Stimulated activated CD4-positive, alpha-beta T cell treated with anti-CD3 and anti-CD28 coated beads, Interleukin-4, amount 100 ng/mL, for 1 hour (primary cell): Measurements from ENCODE around the gene GALR3.

Source experiments
- DNase-seq: peaks from one replicate; pipeline ENCODE4 v3.0.0-alpha.2; 2020

The GALR3 gene

GRCh38 chr22:37803639-37804351 lies 19.4 kb upstream of the GALR3 start:
- DNase-seq: no peak

GRCh38 chr22:37804352-37804880 lies 18.8 kb upstream of the GALR3 start:
- DNase-seq: no peak

DNA sequence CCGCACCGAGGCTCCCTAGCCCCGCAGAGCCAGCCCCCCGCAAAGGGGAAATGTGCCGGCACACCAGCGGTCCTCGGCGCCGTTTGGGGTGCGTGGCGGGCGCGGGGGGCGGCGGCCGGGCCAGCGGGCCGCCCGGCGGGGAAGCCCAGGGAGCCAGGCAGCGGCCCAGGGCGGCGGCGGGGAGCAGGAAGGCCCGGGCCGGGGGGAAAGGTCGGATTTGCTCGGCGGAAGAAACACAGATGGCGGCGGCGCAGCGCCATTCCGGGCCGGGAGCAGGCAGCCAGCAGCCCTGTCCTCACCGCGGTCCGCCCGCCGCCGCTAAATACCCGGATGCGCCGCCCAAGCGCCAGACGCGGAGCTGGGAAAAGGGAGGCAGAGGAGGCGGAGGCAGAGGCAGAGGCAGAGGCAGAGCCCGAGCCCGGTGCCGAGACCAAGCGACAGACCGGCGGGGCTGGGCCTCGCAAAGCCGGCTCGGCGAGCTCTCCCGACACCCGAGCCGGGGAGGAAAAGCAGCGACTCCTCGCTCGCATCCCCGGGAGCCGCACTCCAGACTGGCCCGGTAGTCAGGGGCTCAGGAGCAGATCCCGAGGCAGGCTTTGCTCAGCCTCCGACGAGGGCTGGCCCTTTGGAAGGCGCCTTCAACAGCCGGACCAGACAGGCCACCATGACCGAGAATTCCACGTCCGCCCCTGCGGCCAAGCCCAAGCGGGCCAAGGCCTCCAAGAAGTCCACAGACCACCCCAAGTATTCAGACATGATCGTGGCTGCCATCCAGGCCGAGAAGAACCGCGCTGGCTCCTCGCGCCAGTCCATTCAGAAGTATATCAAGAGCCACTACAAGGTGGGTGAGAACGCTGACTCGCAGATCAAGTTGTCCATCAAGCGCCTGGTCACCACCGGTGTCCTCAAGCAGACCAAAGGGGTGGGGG lies 18.0 kb upstream of the GALR3 start:
- peak; percentile 78 for DNase-seq

DNA sequence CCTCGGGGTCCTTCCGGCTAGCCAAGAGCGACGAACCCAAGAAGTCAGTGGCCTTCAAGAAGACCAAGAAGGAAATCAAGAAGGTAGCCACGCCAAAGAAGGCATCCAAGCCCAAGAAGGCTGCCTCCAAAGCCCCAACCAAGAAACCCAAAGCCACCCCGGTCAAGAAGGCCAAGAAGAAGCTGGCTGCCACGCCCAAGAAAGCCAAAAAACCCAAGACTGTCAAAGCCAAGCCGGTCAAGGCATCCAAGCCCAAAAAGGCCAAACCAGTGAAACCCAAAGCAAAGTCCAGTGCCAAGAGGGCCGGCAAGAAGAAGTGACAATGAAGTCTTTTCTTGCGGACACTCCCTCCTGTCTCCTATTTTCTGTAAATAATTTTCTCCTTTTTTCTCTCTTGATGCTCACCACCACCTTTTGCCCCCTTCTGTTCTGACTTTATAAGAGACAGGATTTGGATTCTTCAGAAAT lies 17.3 kb upstream of the GALR3 start:
- no peak for DNase-seq

DNA sequence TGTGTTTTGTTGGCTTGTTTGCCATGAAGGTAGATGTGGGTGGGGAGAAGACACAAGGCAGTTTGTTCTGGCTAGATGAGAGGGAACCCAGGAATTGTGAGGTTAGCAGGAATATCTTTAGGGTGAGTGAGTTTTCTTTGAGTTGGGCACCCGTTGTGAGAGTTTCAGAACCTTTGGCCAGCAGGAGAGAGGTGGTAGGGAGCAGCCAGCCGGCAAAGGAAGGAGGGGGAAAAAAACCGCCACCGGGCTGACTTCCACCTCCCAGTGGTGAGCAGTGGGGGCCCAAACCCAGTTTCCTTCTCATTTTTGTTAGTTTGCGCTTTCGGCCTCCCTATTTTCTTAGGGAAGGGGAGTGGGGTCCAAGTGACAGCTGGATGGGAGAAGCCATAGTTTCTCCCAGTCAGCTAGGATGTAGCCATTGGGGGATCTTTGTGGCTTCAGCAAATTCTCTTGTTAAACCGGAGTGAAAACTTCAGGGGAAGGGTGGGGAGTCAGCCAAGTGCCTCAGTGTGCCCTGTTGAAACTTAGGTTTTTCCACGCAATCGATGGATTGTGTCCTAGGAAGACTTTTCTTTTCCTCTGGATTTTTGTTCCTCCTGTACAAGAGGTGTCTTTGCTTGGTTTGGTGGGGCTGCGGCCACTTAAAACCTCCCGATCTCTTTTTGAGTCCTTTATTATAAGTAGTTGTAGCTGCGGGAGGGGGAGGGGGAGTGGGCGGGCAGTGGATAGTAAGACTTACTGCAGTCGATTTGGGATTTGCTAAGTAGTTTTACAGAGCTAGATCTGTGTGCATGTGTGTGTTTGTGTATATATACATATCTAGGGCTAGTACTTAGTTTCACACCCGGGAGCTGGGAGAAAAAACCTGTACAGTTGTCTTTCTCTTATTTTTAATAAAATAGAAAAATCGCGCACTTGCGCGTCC lies 16.5 kb upstream of the GALR3 start:
- no peak for DNase-seq

DNA sequence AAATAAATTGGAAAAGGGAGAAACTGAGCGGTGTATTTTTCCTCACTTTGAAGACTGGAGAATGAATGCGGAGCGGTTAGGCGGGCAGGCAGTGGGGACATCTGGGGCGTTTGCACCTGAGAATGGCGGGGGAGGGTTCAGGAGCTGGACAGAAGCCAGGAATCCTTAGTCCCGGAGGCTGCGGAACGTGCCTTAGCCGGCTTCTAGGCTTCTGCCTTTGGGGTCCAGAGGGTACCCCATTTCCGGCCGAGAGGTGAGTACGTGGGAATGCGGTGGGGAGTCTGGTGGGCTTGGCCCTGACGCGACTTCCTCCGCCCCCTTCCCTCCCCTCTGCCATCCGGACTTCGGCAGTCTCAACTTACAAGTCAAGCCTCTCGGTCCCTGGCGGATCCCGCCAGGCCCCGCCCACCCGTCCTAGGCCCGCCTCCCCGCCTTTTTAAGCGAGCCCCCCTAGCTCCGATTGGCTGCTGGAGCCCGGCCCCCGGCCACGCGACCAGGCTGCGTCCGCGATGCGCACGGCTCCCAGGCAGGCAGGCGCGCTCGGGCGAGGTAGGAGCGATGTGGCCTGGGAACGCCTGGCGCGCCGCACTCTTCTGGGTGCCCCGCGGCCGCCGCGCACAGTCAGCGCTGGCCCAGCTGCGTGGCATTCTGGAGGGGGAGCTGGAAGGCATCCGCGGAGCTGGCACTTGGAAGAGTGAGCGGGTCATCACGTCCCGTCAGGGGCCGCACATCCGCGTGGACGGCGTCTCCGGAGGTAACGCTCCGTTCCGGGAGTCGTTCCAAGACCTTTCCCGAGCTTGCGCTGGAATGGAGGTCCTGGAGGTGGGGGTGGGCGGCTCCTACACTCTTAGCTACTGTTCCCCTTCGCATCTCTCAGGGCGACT lies 15.5 kb upstream of the GALR3 start, which contains the start of gene GCAT:
Gene GCAT (plus strand): TSS at position 525 of the 884 bp plus-strand sequence. CDS start 34 bp downstream, at position 559.
- peak; percentile 89 for DNase-seq

DNA sequence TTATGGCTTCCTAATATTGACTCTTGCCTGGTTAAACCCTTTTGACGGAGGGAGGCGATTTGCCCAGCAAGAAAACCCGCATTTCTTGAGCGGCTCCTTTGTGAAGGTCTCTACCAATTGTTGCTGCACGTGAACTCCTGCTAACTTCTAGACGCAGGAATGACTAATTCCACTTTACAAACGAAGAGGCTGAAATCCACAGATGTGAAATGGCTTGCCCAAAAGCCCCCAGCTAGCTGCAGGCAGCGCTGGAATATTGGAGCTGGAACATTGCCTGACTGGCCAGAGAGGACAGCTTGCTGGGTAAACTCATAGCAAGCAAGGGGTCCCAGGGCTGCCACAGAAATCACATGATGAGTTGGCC lies 14.9 kb upstream of the GALR3 start:
- DNase-seq: no peak

DNA sequence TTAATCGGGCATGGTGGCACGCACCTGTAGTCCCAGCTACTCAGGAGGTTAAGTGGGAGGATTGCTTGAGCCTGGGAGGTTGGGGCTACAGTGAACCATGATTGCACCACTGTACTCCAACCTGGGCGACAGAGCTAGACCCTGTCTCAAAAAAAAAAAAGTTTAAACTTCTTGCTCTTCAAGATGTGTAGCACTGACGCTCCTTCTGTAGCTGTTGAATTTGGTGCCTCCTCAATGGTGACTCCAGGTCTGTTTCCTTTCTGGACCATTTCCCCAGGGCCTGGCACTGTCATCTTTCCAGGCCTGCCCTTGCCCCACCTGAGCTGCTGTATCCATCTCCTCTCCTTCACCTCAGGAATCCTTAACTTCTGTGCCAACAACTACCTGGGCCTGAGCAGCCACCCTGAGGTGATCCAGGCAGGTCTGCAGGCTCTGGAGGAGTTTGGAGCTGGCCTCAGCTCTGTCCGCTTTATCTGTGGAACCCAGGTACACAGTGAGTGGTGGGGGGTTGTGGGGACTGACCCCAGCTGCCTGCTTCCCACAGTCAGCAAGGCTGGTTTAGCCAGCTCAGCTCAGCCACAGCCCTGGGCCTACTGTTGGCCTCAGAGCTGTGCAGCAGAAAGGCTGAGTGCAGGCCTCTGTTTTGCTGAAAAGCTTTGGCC lies 13.4 kb upstream of the GALR3 start:
- DNase-seq: no peak

GRCh38 chr22:37811867-37812266 lies 11.3 kb upstream of the GALR3 start:
- DNase-seq: no peak

- DNase-seq: no peak
Measured at GRCh38 chr22:37812869-37813678, 10.1 kb upstream of the GALR3 start.

DNA sequence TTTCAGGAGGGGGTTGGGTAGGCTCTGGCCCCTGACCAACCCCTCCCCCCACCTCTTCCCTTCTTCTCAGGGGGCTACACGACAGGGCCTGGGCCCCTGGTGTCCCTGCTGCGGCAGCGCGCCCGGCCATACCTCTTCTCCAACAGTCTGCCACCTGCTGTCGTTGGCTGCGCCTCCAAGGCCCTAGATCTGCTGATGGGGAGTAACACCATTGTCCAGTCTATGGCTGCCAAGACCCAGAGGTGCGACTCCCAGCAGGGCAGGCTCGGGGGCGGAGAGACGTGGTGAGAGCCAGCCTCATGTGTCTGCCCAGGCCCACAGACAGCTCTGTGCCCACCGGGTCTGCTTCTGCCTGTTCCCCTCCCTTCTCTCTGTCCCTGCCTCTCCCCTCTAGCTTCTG lies 7.6 kb upstream of the GALR3 start:
- no peak for DNase-seq

DNA sequence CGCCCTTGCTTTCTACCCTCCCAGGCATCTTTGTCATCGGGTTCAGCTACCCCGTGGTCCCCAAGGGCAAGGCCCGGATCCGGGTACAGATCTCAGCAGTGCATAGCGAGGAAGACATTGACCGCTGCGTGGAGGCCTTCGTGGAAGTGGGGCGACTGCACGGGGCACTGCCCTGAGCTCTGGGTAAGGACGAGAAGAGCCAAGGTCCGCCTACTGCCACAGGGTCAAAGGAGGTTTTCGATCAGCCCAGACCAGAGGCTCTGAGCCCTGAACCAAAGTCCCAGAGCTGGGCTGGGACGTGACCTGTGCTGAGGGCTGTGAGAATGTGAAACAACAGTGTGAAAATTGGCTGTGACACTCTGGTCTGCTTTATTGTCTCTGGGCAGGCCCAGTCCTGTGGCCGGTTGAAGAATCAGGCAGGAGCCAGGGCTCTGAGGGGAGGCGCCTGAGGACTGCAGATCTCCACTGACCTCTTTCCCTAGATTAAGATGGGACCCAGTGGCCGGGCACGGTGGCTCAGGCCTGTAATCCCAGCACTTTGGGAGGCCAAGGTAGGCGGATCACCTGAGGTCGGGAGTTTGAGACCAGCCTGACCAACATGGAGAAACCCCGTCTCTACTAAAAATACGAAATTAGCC lies 6.5 kb upstream of the GALR3 start:
- DNase-seq: no peak

- DNase-seq: peak; percentile 88
Measured at GRCh38 chr22:37817705-37818408, 5.3 kb upstream of the GALR3 start.

DNA sequence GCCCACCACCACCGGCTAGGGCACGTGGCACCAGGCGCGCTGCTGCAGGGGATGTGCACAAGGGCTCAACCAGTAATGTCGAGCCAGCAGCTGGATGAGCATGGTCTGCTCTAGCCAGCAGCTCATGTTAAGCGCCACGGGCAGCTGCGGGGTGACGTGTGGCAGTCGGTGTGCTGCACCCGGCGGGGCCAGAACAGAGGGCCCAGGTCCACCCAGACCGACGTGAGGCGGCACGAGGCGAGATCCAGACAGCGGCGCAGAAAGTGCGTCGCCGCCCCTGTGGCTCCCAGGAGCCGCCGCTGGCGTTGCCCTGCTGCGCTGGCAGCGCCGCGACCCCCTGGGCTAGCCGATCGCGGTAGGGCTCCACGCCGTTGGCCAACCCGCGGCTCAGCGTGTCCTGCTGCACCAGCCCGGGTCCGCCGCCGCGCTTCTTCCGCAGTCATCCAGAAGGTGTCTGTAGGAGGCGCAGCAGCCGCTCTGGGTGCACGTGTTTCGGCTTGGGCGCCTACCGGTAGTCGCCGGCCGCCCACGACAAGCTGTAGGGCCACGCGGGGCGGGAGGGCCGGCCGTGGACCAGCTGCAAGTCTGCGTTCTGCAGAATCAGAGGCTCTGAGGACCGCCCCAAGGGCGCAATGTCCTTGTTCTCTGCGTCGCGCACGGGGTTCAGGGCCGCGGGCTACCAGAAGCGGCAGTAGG lies 4.6 kb upstream of the GALR3 start:
- DNase-seq: peak; percentile 71

DNA sequence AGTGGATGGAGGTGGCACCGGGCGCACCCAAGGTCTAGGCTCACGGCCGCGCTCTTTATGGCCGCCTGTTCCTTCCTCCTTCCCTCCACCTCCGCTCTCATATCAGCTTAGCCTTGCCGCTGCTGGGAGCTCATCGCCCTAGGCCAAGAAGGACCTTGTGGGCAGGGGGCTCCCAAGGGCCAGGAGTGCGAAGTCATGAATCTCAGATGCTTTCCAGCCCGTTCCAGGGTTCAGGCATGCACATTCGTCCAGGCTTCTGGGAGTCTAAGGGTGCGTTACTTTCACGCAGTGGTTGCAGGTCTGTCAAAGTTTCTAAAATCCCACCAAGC lies 4.1 kb upstream of the GALR3 start:
- no peak for DNase-seq

DNA sequence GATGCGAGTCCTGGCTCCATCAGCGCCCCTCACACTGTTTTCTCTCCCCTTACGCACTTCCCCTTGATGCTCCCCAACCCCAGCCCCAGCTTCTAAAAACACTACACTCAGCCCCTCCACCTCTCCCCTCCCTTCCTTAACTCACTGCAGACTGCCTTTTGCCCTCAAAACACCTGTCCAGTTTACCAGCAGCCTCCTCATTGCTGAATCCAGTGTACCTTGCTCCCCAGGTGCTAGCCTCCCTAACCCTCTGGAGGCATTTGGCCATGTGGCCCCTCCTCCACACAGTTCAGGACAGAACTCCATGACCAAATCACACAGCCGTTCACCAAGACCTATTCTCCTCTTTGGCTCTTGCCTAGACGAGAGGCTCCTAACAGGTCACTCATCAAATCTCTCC lies 2.8 kb upstream of the GALR3 start:
- no peak for DNase-seq

DNA sequence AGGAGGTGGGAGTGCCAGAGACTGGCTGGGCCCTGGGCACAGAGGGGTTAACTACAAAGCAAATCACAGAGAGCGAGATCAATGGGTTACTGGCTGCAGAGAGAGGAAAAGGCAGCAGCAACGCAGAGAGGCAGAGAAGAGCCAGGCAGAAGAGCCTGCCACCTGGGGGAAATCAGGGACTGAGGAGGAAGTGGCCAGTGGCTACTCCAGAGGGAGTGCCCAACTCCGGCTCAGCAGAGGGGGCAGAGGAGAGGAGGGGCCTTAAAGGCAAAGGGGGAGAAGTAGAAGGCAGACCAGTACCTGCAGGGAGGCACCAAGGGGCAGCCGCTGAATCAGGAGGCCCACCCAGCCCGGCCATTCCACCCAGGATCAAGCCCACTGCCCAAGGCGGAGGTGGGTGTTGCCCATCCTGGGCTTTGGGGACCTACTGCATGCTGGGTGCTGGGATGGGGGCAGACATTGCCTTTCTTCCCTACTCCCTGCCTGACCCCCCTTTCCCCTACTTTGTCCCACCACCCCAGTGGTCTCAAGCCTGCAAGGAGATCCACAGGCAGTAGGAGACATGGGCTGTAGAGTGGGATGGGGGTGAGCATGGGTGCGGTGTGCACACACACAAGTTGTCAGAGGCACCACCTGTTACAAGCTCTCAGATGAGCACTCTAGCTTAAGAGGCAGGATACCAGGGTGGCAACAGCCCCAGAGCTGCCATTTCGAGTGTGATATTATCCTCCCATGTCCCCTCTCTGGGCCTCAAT lies 926 bp upstream of the GALR3 start:
- DNase-seq: no peak
